Sigmoid colon (tissue), 7 donors: ENCODE data around the gene ABHD12B. TPM values are rescaled to one million over a fixed set of nuclear protein-coding genes. Genes with fewer than 3 reads are reported as not detected.
A peak's percentile ranks its signal among the peaks of the same experiment; 100 is the strongest.
"Not testable (repeated sequence)": the region's sequence is repeated elsewhere in the genome, so short reads cannot be mapped to it uniquely, and the experiment has no call there.

Experiments
- DNase-seq: peaks from one replicate; pipeline ENCODE4 v3.0.0-alpha.2; 2019
- H3K27ac ChIP-seq, 4 donors: fragments of 200-600 bp; sonication (generic); one replicate each; pipeline ENCODE4 v1.5.1; 2016 to 2019; ENCODE audit warnings: mild to moderate bottlenecking in 1 of 4
- H3K27me3 ChIP-seq, 3 donors: fragments of 200-600 bp; sonication (generic); one replicate each; pipeline ENCODE4 v1.5.1; 2019; ENCODE audit warnings: mild to moderate bottlenecking in 1 of 3
- H3K36me3 ChIP-seq, 4 donors: fragments of 200-600 bp; sonication (generic); one replicate each; pipeline ENCODE4 v1.5.1; 2016 to 2019
- H3K4me1 ChIP-seq, 4 donors: fragments of 200-600 bp; sonication (generic); one replicate each; pipeline ENCODE4 v1.5.1; 2017 to 2019
- H3K4me3 ChIP-seq, 4 donors: fragments of 200-600 bp; sonication (generic); one replicate each; pipeline ENCODE4 v1.5.1; 2017 to 2019; ENCODE audit warnings: mild to moderate bottlenecking in 2 of 4, moderate library complexity in 1 of 4
- H3K9me3 ChIP-seq, 4 donors: fragments of 200-600 bp in 3 of 4; sonication (generic) in 3 of 4; one replicate each; pipeline versions ENCODE4 v1.5.1 to v1.6.1; 2013 to 2019
- CTCF ChIP-seq, 4 experiments: fragments of 450-650 bp in 3 of 4; fragments of 200-600 bp in 1 of 4; IDR thresholded peaks; one replicate each; pipeline ENCODE4 v1.5.1; 2016 to 2019; ENCODE audit warnings: antibody characterized with exemption in 4 of 4, mild to moderate bottlenecking in 3 of 4, moderate library complexity in 2 of 4
- EP300 ChIP-seq, 4 donors: sonication (generic); formaldehyde crosslinking; IDR thresholded peaks; one replicate each; pipeline ENCODE4 v1.6.1; 2017; ENCODE audit warnings: antibody characterized with exemption in 4 of 4
- POLR2A ChIP-seq, 2 donors: fragments of 450-650 bp; IDR thresholded peaks; one replicate each; pipeline ENCODE4 v1.6.1; 2016; ENCODE audit warnings: antibody characterized with exemption in 2 of 2, mild to moderate bottlenecking in 2 of 2, moderate library complexity in 2 of 2
- POLR2AphosphoS5 ChIP-seq, 4 donors: sonication (generic); formaldehyde crosslinking; IDR thresholded peaks; one replicate each; pipeline ENCODE4 v1.6.1; 2017; ENCODE audit warnings: antibody characterized with exemption in 4 of 4
- WGBS, 2 donors: extraction: QIAGEN DNeasy Blood & Tissue Kit; methylation state at CpG; one replicate each; pipeline ENCODE4 v1.1.7; 2013; 5-methylcytosine and 5-hydroxymethylcytosine counted together
- intact Hi-C: fragments of 100-400 bp; cut with DNase I; formaldehyde crosslinking; loops from one replicate; pipeline ENCODE4 v1.15.1; 2023
- polyA plus RNA-seq, 3 donors: library from polyadenylated mRNA; stranded (reverse); fragments of 200-250 nt; gene quantifications; one replicate each; pipeline ENCODE4 v1.2.3, GENCODE V29; 2013
- total RNA-seq, 4 donors: library from RNA; depleted of rRNA; stranded (reverse); fragments of >200 nt; gene quantifications; one replicate each; pipeline ENCODE4 v1.1.0, GENCODE V29; 2016
- donor health status: healthy with polysubstance abuse.
- donor health status: Bipolar disorder and iron deficiency.
- donor health status: healthy.

Gene ABHD12B
- total and polyA plus RNA-seq, 7 donors, result 5.3 to 9.3 (median 6.0) TPM; not detected in 4

- Histone ChIP-seq H3K9me3 (no peaks in the 10 kb centered on the region), H3K4me3 (no peak overlapping the region), H3K27ac (no peak overlapping the region), H3K36me3 (peaks cover 0 to 30% (median 4%) of the 10 kb centered on the region in 4 donors), H3K4me1 (no peaks in the 10 kb centered on the region), H3K27me3 (no peaks in the 10 kb centered on the region)
- DNase-seq, result no peak
- TF ChIP-seq POLR2AphosphoS5 (IDR thresholded peaks at IDR 0.05) (no peak), EP300 (IDR thresholded peaks at IDR 0.05) (no peak), CTCF (IDR thresholded peaks at IDR 0.05) (no peak), POLR2A (IDR thresholded peaks at IDR 0.05) (no peak)
- intact Hi-C loops, result no loop called here
- WGBS, 2 donors, result 86 to 88% methylated on average over 4 of the region's 4 CpGs
Measured at GRCh38 chr14:50937800-50938199, 65.9 kb downstream of the ABHD12B start.

GRCh38 chr14:50941151-50941550 lies 69.3 kb downstream of the ABHD12B start:
- Histone ChIP-seq H3K9me3 (no peaks in the 10 kb centered on the region), H3K27me3 (no peaks in the 10 kb centered on the region), H3K27ac (no peak overlapping the region), H3K4me3 (no peak overlapping the region), H3K36me3 (peaks cover 0 to 4% (median 0%) of the 10 kb centered on the region in 4 donors), H3K4me1 (peaks cover 0 to 12% (median 4%) of the 10 kb centered on the region in 4 donors)
- 89 to 90% methylated on average over 6 of the region's 6 CpGs for WGBS, 2 donors
- intact Hi-C loops, result no loop called here
- DNase-seq, result no peak
- no peak for TF ChIP-seq POLR2AphosphoS5 (IDR thresholded peaks at IDR 0.05)
- TF ChIP-seq EP300 (IDR thresholded peaks at IDR 0.05), result no peak
- no peak for TF ChIP-seq POLR2A (IDR thresholded peaks at IDR 0.05)
- TF ChIP-seq CTCF (IDR thresholded peaks at IDR 0.05), result no peak

- H3K4me1 ChIP-seq, result peaks cover 0 to 12% (median 4%) of the 10 kb centered on the region in 4 donors
- intact Hi-C loops, H3K27me3 ChIP-seq, H3K4me3 ChIP-seq, DNase-seq, H3K9me3 ChIP-seq, H3K36me3 ChIP-seq, H3K27ac ChIP-seq: not testable (repeated sequence)
- 95% methylated on average over 8 of the region's 8 CpGs for WGBS, 2 donors
Measured at GRCh38 chr14:50941638-50942037, 69.8 kb downstream of the ABHD12B start.

GRCh38 chr14:50943261-50943942 lies 71.5 kb downstream of the ABHD12B start:
- intact Hi-C loops, result no loop called here
- H3K4me3 ChIP-seq, result peak overlapping the region; percentile 66 to 97 (median 78)
- H3K36me3 ChIP-seq, result no peaks in the 10 kb centered on the region
- WGBS, 2 donors, result 12 to 15% methylated on average over 26 of the region's 26 CpGs
- no peaks in the 10 kb centered on the region for H3K27me3 ChIP-seq
- H3K9me3 ChIP-seq, result no peaks in the 10 kb centered on the region
- DNase-seq, result peak; percentile 90
- TF ChIP-seq CTCF (IDR thresholded peaks at IDR 0.05), result no peak
- TF ChIP-seq POLR2AphosphoS5 (IDR thresholded peaks at IDR 0.05), result peak in 2 of 4 donors; percentile 31 to 32
- TF ChIP-seq POLR2A (IDR thresholded peaks at IDR 0.05), result no peak
- TF ChIP-seq EP300 (IDR thresholded peaks at IDR 0.05), result no peak
- peak overlapping the region; percentile 73 to 85 (median 82) for H3K27ac ChIP-seq
- H3K4me1 ChIP-seq, result peaks cover 0 to 12% (median 4%) of the 10 kb centered on the region in 4 donors

- peak; percentile 88 for DNase-seq
- Histone ChIP-seq H3K36me3 (no peaks in the 10 kb centered on the region), H3K27me3 (no peaks in the 10 kb centered on the region), H3K27ac (peak within 1 kb of the TSS; percentile 73 to 85 (median 82)), H3K4me1 (peaks cover 0 to 12% (median 4%) of the 10 kb centered on the region in 4 donors), H3K9me3 (no peaks in the 10 kb centered on the region), H3K4me3 (peak within 1 kb of the TSS; percentile 66 to 97 (median 78))
- TF ChIP-seq POLR2AphosphoS5 (IDR thresholded peaks at IDR 0.05) (peak in 3 of 4 donors; percentile 54 to 77 (median 64)), EP300 (IDR thresholded peaks at IDR 0.05) (no peak), POLR2A (IDR thresholded peaks at IDR 0.05) (peak in 1 of 2 donors; percentile 21), CTCF (IDR thresholded peaks at IDR 0.05) (no peak)
- WGBS, 2 donors, result 0 to 1% methylated on average over 74 of the region's 74 CpGs
- intact Hi-C loops, result no loop called here
Measured at GRCh38 chr14:50943943-50944646, 72.2 kb downstream of the ABHD12B start, which contains the start of gene PYGL. Gene PYGL, minus strand, starts transcription at chr14:50944483. Its CDS starts 80 bp downstream, at chr14:50944403.
